ENCODE data around the gene COMMD6.

The COMMD6 gene

DNA sequence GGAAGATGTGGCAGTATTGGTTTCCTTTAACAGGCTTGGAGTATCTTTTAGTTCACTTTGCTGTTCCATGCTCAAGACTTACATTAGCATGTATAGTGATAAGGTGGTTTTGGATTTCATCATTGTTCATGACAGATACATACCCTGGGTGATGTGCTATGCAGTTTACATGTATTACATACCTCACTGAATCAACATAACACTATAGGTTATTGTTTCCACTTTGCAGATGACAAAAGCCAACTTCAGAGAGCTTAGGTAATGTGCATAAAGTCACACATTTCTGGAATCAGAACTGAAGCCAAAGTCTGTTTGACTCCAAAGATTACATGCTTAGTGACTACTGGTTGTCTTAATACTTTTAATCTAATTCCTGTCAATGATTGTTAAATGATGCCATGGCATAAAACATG lies 7.1 kb downstream of the COMMD6 start:
- no peak for DNase-seq (ENCODE audit: low read depth in 2 of 3, low spot score in 2 of 3)

DNA sequence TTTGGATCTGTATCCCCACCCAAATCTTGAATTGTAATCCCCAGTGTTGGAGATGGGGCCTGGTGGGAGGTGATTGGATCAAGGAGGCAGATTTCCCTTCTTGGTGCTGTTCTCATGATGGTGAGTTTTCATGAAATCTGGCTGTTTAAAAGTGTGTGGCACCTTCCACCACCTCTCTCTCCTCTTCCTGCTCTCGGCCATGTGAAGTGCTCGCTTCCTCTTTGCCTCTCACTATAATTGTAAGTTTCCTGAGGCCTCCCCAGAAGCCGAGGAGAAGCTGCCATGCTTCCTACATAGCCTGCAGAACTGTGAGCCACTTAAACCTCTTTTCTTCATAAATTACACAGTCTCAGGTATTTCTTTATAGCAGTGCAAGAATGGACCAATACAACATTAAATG lies 15.7 kb downstream of the COMMD6 start:
- DNase-seq (ENCODE audit: low read depth in 2 of 3, low spot score in 2 of 3): no peak

DNA sequence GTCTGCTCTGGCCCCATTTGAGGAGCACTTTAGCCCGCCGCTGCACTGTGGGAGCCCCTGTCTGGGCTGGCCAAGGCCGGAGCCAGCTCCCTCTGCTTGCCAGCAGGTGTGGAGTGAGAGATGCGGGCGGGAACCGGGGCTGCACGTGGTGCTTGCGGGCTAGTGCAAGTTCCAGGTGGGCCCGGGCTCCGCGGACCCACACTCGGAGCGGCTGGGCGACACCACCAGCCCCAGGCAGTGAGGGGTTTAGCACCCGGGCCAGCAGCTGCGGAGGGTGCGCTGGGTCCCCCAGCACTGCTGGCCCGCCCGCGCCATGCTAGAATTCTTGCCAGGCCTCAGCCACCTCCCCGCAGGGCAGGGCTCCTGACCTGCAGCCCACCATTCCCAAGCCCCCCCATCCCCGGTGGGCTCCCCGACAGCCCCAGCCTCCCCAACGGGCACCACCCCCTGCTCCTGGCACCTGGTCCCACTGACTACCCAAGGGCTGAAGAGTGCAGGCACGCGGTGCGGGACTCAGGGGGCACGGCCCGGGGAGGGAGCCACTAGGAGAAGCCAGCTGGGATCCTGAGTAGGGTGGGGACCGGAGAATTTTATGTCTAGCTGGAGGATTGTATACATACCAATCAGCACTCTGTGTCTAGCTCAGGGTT lies 19.1 kb downstream of the COMMD6 start:
- DNase-seq (ENCODE audit: low read depth in 2 of 3, low spot score in 2 of 3): no peak

DNA sequence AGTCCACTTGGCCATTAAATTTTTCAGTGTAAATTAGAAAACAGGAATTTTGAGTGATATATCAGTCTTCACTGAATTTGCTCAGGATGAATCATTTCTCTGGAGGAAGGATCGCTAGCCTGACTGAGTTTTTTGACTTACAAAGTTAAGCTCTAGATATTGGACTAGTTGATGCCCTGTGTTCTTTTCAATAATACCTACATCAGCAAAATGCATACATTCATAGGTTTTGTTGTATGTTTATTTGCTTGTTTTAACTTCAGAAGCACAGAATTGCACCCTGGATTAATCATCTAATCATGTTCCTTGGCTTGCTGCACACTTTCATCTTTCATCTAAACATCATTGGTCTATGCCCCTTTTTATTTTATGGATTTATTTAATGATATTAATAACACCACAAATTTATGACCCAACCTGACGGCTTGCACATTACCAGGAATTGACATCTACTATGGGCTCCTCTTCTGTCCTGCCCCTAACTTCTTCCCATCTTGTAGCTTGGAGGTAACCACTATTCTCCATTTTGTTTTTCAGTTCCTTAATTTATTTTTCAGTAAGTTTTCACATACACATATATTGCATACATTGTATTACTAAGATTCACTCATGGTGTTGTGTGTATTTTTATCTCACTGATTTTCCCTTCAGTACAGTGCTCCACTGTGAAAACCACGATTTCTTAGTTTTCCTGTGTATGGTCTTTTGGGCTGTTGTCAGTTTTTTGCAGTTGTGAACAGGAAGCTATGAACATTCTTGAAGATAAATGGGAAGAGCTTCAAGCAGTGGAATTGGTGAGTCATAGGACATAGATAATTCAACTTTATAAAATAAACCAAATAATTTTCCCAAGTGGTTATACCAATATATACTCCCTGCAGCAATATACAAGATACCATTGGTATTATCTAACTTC lies 23.3 kb downstream of the COMMD6 start:
- DNase-seq (ENCODE audit: low read depth in 2 of 3, low spot score in 2 of 3): no peak

GRCh38 chr13:75513271-75513670 lies 24.4 kb downstream of the COMMD6 start:
- DNase-seq (ENCODE audit: low read depth in 2 of 3, low spot score in 2 of 3): no peak

- no peak for DNase-seq (ENCODE audit: low read depth in 2 of 3, low spot score in 2 of 3)
Observed at GRCh38 chr13:75512253-75512652, 25.4 kb downstream of the COMMD6 start.

GRCh38 chr13:75511051-75511625 lies 26.5 kb downstream of the COMMD6 start:
- DNase-seq (ENCODE audit: low read depth in 2 of 3, low spot score in 2 of 3): no peak

- no peak for DNase-seq (ENCODE audit: low read depth in 2 of 3, low spot score in 2 of 3)
Observed at GRCh38 chr13:75508002-75508548, 29.6 kb downstream of the COMMD6 start.

DNA sequence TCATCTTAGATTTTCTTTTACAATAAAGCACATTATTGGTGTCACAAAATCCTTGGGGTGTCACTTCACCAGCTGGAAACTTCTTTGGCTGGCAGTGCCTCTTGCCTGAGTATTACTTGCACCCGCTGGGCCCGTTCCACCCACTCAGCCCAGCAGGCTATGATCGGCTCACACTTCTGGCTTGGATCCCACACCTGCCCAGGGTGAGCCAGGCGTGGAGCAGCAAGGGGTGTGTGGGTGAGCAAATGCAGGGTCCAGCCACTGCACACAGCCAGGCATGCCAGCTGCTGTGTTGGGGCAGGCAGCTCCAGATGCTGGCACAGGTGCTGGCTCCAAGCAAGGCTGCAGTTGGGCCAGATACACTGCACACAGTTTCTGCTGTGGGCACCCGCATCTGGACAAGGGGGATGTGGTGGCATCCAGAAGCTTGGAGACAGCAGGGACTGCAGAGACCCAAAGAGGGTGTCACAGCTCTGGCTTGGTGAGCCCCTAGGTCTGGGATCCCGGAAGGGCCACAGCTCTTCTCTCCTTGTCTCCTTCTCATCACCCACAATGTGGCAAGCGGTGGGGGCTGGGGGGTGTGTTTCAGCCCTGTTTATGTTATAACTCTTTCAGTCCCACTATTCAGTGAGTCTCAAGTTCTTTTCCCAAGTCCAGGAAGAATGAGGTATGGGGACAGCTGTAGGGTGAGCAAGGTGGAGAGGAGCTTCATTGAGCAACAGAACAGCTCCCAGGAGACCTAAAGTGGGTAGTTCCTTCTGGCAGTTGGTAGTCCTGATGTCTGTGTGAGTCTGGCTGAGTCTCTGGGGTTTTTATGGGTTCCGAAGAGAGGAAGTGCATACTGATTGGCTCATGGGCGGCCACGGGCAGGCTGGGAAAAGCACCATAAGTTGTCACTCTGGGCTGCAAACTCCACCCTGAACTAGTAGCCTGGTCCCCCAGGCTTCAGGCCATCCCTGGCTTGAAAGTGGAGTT lies 30.3 kb downstream of the COMMD6 start:
- no peak for DNase-seq (ENCODE audit: low read depth in 2 of 3, low spot score in 2 of 3)

- no peak for DNase-seq (ENCODE audit: low read depth in 2 of 3, low spot score in 2 of 3)
Observed at GRCh38 chr13:75506018-75506417, 31.6 kb downstream of the COMMD6 start.

DNA sequence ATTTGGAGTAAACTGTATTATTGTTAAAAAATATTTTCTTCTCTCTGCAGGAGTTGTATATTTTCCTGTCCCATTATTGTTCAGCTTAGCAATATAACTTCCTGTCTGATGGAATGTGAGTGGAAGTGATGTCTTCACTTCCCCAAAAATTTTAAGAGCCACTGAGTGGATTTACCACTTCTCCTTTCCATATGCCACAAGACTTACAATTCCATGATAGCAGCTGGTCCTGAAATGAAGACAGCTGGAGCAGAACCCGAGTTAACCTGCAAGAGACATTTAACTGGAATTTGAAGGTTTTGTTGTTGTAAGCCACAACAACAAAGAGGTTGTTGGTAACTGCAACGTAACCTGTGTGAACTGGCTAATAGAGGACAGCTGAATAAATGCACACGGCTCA lies 32.3 kb downstream of the COMMD6 start:
- DNase-seq (ENCODE audit: low read depth in 2 of 3, low spot score in 2 of 3): no peak

DNA sequence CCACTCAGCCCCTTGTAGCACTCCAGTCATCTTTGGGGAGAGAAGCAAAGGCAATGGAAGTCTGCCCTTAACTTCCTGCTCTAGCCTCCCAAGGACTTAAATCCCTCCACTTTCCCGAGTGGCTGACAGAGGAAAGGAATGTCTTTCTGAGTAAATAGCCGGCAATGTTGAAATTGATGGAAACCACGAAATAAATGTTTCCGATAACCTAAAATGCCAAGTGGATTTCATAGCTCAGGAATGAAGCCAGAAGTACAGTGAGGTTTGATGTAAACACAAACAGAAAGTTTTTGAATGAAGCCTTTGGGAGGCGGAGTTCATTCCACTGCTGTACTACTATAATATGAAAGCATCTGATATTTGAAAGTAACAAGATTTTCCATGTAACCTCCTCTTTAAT lies 41.7 kb downstream of the COMMD6 start:
- DNase-seq (ENCODE audit: low read depth in 2 of 3, low spot score in 2 of 3): no peak

GRCh38 chr13:75494491-75494890 lies 43.1 kb downstream of the COMMD6 start:
- no peak for DNase-seq (ENCODE audit: low read depth in 2 of 3, low spot score in 2 of 3)

- DNase-seq (ENCODE audit: low read depth in 2 of 3, low spot score in 2 of 3): no peak
Observed at GRCh38 chr13:75493156-75493555, 44.5 kb downstream of the COMMD6 start.

DNA sequence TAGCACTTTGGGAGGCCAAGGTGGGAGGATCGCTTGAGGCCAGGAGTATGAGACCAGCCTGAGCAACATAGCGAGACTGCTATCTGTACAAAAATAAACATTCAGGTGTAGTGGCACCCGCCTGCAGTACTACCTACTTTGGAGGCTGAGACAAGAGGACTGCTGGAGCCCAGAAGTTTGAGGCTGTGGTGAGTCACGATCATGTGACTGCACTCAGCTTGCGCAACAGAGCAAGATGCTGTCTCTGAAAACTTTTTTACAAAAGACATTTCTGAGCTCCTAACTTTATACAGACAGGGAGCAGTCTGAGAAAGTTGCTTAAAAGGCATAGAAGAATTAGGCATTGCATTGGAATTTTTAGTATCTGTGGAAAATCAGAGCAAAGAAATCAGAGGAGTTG lies 45.3 kb downstream of the COMMD6 start:
- no peak for DNase-seq (ENCODE audit: low read depth in 2 of 3, low spot score in 2 of 3)

DNA sequence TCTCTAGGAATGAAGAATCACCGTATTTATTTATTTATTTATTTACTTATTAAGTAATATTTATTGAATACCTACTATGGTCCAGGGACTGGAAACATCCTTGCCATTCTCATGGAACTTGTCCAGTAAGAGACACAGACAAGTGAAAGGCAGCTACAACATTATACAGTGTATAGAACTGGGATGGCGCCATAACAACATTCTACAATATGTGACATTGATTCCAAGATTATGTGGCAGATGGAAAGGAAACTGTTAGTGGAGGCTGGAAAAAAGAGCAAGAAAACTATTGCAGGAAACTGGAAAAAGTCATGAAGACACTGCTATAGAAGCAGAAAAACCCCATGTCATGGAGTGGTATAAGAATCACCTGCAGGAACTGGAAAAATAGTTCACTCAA lies 46.3 kb downstream of the COMMD6 start:
- no peak for DNase-seq (ENCODE audit: low read depth in 2 of 3, low spot score in 2 of 3)

DNA sequence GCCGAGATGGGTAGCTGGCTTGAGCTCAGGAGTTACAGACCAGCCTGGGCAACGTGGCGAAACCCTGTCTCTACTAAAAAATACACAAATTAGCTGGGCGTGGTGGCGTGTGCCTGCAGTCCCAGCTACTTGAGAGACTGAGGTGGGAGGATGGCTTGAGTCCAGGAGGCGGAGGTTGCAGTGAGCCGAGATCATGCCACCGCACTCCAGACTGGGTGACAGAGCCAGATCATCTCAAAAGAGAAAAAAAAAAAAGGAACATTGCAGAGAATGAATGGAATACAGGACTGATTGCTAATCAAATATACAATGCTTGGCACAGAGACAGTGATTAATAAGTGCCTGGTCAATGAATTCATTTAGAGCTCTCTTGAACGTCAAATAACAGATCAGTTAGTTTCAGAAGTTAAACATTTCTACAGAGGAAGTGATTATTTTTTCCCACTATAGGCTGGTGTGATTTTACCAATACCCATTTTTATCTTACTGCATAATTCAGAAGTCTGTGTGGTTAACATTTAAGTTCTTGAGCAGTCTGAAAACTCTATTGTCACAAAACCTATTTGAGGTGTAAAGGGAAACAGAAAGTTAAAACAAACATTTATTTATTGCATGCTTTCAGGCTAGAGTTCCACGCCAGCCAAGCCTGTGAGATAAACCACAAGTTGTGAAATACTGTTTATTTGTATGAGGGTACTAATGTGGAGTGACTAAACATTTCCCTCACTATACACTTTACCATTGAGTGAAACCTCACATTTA lies 48.0 kb downstream of the COMMD6 start:
- no peak for DNase-seq (ENCODE audit: low read depth in 2 of 3, low spot score in 2 of 3)

- DNase-seq (ENCODE audit: low read depth in 2 of 3, low spot score in 2 of 3): no peak
Observed at GRCh38 chr13:75486146-75487062, 51.2 kb downstream of the COMMD6 start.

Measured in activated CD8-positive, alpha-beta memory T cell treated with anti-CD3 and anti-CD28 coated beads for 48 hours (primary cell).